ENCODE data around the gene IL13RA1.
"Not testable (repeated sequence)": the region's sequence is repeated elsewhere in the genome, so short reads cannot be mapped to it uniquely, and the experiment has no call there.

Gene IL13RA1

DNA sequence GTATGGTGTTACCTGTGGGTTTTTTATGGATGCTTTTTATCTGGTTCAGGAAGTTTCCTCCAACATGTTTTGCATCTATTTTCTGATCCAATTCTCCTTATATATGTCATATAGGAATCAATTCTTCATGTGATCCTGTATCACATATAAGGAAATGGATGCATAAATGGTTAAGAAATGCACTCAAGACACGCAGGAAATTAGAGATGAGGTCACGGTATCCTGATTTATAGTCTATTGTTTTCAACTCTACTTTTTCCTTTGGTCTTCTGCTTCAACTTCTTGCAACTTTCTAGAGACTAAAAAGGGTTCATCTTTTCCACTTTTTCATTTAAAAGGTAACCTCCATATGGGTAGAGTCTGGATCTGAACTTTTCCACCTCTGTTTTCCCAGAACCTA is 33.6 kb upstream of the IL13RA1 start:
- Histone ChIP-seq H3K9me3 (no peaks in the 10 kb centered on the region), H3K4me3 (ENCODE audit: low read depth, low read length) (no peak overlapping the region), H3K27me3 (no peaks in the 10 kb centered on the region), H3K36me3 (no peaks in the 10 kb centered on the region), H3K4me1 (no peaks in the 10 kb centered on the region)
- TF ChIP-seq, protein P1, sequence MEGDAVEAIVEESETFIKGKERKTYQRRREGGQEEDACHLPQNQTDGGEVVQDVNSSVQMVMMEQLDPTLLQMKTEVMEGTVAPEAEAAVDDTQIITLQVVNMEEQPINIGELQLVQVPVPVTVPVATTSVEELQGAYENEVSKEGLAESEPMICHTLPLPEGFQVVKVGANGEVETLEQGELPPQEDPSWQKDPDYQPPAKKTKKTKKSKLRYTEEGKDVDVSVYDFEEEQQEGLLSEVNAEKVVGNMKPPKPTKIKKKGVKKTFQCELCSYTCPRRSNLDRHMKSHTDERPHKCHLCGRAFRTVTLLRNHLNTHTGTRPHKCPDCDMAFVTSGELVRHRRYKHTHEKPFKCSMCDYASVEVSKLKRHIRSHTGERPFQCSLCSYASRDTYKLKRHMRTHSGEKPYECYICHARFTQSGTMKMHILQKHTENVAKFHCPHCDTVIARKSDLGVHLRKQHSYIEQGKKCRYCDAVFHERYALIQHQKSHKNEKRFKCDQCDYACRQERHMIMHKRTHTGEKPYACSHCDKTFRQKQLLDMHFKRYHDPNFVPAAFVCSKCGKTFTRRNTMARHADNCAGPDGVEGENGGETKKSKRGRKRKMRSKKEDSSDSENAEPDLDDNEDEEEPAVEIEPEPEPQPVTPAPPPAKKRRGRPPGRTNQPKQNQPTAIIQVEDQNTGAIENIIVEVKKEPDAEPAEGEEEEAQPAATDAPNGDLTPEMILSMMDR (IDR thresholded peaks at IDR 0.05; ENCODE audit: low read depth, low read length): no peak
- no peak for DNase-seq

DNA sequence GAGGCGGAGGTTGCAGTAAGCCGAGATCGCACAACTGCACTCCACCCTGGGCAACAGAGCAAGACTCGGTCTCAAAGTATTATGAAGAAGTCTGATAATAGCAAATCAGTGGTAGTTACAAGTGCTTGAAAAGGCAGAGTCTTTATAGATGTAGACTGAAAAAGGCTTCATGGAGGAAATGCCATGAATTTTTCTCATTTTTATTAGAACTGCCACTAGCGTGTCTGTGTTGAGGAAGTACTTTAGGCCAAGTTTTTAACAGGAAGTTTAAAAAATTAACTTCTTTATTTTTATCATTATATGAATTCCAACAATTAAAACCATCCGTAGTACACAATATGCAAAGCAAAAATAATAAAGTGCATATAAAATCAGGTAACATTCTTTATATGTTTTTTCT is 32.8 kb upstream of the IL13RA1 start:
- no peaks in the 10 kb centered on the region for H3K4me1 ChIP-seq
- no peaks in the 10 kb centered on the region for H3K27me3 ChIP-seq
- H3K36me3 ChIP-seq: no peaks in the 10 kb centered on the region
- H3K9me3 ChIP-seq: no peaks in the 10 kb centered on the region
- no peak overlapping the region for H3K4me3 ChIP-seq (ENCODE audit: low read depth, low read length)
- TF ChIP-seq, protein P1 (IDR thresholded peaks at IDR 0.05; ENCODE audit: low read depth, low read length): no peak
- no peak for DNase-seq

DNA sequence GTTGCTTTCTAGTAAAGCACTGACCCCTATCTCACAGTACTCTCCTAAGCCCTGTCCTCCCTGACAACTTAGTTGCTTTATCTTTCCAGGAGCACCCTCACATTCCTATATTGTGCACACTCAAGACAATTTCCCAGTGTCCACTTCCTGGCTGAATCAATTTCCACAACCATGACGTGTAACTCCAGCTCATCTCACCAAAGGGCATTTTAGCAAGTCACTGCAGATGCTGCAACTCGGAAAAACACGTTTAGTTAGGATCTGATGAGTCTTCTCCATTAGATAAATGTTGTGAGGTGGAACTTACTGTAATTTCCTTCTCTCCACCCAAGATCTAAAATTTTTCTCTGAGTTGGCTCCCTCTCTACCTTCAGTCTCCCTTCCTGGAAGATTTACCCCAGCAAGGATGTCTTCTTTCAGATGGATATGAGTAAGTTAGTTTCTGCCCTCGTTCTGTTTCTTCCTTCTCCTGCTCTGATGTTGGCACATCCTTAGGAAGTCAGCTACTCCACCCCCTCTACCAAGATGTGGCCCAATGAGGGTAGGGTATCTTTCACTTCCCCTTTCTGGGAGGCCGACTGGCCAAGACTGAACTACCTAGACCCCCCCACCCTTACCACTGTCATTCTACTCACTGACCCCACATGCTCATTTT is 28.8 kb upstream of the IL13RA1 start:
- H3K9me3 ChIP-seq: no peaks in the 10 kb centered on the region
- TF ChIP-seq, protein P1 (IDR thresholded peaks at IDR 0.05; ENCODE audit: low read depth, low read length): no peak
- H3K36me3 ChIP-seq: no peaks in the 10 kb centered on the region
- no peaks in the 10 kb centered on the region for H3K4me1 ChIP-seq
- DNase-seq: no peak
- no peak overlapping the region for H3K4me3 ChIP-seq (ENCODE audit: low read depth, low read length)
- no peaks in the 10 kb centered on the region for H3K27me3 ChIP-seq

GRCh38 chrX:118702741-118703140 is 24.7 kb upstream of the IL13RA1 start:
- DNase-seq: no peak
- Histone ChIP-seq H3K27me3 (no peaks in the 10 kb centered on the region), H3K4me1 (no peaks in the 10 kb centered on the region), H3K36me3 (no peaks in the 10 kb centered on the region), H3K9me3 (no peaks in the 10 kb centered on the region), H3K4me3 (ENCODE audit: low read depth, low read length) (no peak overlapping the region)
- TF ChIP-seq, protein P1 (IDR thresholded peaks at IDR 0.05; ENCODE audit: low read depth, low read length): no peak

DNA sequence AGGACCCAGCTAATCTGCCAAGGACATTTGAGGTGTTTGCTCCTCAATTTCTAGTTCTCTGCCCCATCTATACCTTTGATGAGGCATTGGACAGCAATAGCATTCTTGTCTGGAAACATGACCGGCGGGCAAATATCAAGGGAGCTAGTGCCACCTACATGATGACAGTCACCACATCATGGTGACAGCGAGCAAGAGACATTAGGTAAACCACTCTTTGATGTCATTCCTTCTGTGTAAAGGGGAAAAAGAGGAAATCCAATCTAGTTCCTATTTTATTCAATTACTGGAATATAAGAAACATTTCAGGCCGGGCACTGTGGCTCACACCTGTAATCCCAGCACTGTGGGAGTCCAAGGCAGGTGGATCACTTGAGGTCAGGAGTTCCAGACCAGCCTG is 20.7 kb upstream of the IL13RA1 start:
- Histone ChIP-seq H3K36me3 (no peaks in the 10 kb centered on the region), H3K4me1 (no peaks in the 10 kb centered on the region)

DNA sequence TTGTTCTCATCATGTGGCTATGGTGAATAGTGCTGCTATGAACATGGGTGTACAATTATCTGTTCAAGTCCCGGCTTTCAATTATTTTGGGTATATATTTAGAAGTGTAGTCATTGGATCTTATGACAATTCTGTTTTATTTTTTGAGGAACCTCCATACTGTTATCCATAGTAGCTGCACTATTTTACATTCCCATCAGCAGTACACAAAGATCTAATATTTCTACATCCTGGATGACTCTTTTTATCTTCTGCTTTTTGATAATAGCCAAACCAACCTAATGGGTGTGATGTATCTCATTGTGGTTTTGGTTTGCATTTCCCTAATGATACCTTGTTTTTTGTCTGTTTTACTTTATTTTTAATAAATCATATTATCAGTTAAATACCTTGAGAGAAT is 12.9 kb upstream of the IL13RA1 start:
- no peaks in the 10 kb centered on the region for H3K27me3 ChIP-seq
- no peak overlapping the region for H3K4me3 ChIP-seq (ENCODE audit: low read depth, low read length)
- no peaks in the 10 kb centered on the region for H3K36me3 ChIP-seq
- DNase-seq: no peak
- TF ChIP-seq, protein P1 (IDR thresholded peaks at IDR 0.05; ENCODE audit: low read depth, low read length): no peak
- no peaks in the 10 kb centered on the region for H3K9me3 ChIP-seq
- no peaks in the 10 kb centered on the region for H3K4me1 ChIP-seq

More for the DNA sequence above, 20.7 kb upstream of the IL13RA1 start:
- no peaks in the 10 kb centered on the region for H3K9me3 ChIP-seq
- no peak overlapping the region for H3K4me3 ChIP-seq (ENCODE audit: low read depth, low read length)
- H3K27me3 ChIP-seq: no peaks in the 10 kb centered on the region
- TF ChIP-seq, protein P1 (IDR thresholded peaks at IDR 0.05; ENCODE audit: low read depth, low read length): no peak
- DNase-seq: no peak

GRCh38 chrX:118715917-118716316 is 11.5 kb upstream of the IL13RA1 start:
- not testable (repeated sequence) for DNase-seq

GRCh38 chrX:118716833-118717232 is 10.6 kb upstream of the IL13RA1 start:
- not testable (repeated sequence) for H3K4me1 ChIP-seq; H3K4me3 ChIP-seq (ENCODE audit: low read depth, low read length); DNase-seq; H3K9me3 ChIP-seq; H3K36me3 ChIP-seq; H3K27me3 ChIP-seq

More at GRCh38 chrX:118715917-118716316, 11.5 kb upstream of the IL13RA1 start:
- not testable (repeated sequence) for H3K4me1 ChIP-seq; H3K27me3 ChIP-seq; H3K36me3 ChIP-seq; H3K9me3 ChIP-seq; H3K4me3 ChIP-seq (ENCODE audit: low read depth, low read length)

All from BE2C (cell line).